Activated naive CD4-positive, alpha-beta T cell treated with anti-CD3 and anti-CD28 coated beads for 36 hours (primary cell): Measurements from ENCODE around the gene CHST5. TPM values are rescaled to one million over a fixed set of nuclear protein-coding genes. Genes with fewer than 3 reads are reported as not detected.
"Not testable (repeated sequence)": the region's sequence is repeated elsewhere in the genome, so short reads cannot be mapped to it uniquely, and the experiment has no call there.

Experiments
- CTCF ChIA-PET: fragments of 350-600 bp; sonication (Branson Sonifier 250); formaldehyde crosslinking; loops from one replicate; lab custom pipeline; 2021; ENCODE audit warnings: antibody characterized with exemption; lab: Charles Lee
- DNase-seq: peaks from one replicate; pipeline ENCODE4 v3.0.0-alpha.2; 2020
- H3K27ac Mint-ChIP-seq: one replicate; pipeline ENCODE4 v1.8.0; 2021; ENCODE audit warnings: mild to moderate bottlenecking, mixed read lengths
- H3K27me3 Mint-ChIP-seq: one replicate; pipeline ENCODE4 v1.8.0; 2021; ENCODE audit warnings: low read depth, mixed read lengths
- H3K36me3 Mint-ChIP-seq: one replicate; pipeline ENCODE4 v1.8.0; 2021; ENCODE audit warnings: low read depth, mixed read lengths
- H3K4me1 Mint-ChIP-seq: one replicate; pipeline ENCODE4 v1.8.0; 2021; ENCODE audit warnings: low read depth, mixed read lengths
- H3K4me3 Mint-ChIP-seq: one replicate; pipeline ENCODE4 v1.8.0; 2021; ENCODE audit warnings: mild to moderate bottlenecking, moderate library complexity, mixed read lengths
- H3K9me3 Mint-ChIP-seq: one replicate; pipeline ENCODE4 v1.8.0; 2021; ENCODE audit warnings: mixed read lengths
- intact Hi-C: fragments of 100-400 bp; cut with micrococcal nuclease; formaldehyde crosslinking; loops from one replicate; pipeline ENCODE4 v1.15.1; 2023
- total RNA-seq, 2 experiments: library from RNA; stranded (reverse); gene quantifications; one replicate each; pipeline ENCODE4 v1.2.3, GENCODE V29; 2021

The CHST5 gene
- total RNA-seq, 2 experiments from 2014 or later: 0.10 TPM; not detected in 1

DNA sequence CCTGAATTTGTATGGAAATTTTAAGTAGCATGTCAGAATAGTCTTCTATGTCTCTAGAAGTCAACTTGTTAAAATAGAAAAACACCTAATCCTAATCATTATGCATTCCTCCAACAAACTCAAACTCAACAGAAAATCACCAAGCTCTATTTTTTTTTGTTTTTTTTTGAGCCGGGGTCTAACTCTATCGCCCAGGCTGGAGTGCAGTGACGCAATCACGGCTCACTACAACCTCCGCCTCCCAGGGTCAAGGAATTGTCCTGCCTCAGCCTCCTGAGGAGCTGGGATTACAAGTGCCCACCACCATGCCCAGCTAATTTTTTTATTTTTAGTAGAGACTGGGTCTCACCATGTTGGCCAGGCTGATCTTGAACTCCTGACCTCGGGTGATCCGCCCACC lies 10.4 kb upstream of the CHST5 start:
- H3K4me1 Mint-ChIP-seq: peaks cover 9% of the 10 kb centered on the region
- no peak for DNase-seq
- CTCF ChIA-PET: interaction anchor here (0.6 kb wide), 1 partner anchor 264 kb away, joined by 3 read pairs; no protein-coding TSS in a partner anchor

GRCh38 chr16:75545879-75546278 lies 10.0 kb upstream of the CHST5 start:
- DNase-seq, H3K4me1 Mint-ChIP-seq, H3K9me3 Mint-ChIP-seq, H3K36me3 Mint-ChIP-seq, intact Hi-C loops, H3K4me3 Mint-ChIP-seq, H3K27ac Mint-ChIP-seq, H3K27me3 Mint-ChIP-seq: not testable (repeated sequence)
- CTCF ChIA-PET: interaction anchor here (0.6 kb wide), 1 partner anchor 264 kb away, joined by 3 read pairs; no protein-coding TSS in a partner anchor

More for the DNA sequence above, 10.4 kb upstream of the CHST5 start:
- intact Hi-C loops: no loop called here
- Mint-ChIP-seq H3K36me3 (peaks cover 3% of the 10 kb centered on the region), H3K9me3 (no peaks in the 10 kb centered on the region), H3K27me3 (no peaks in the 10 kb centered on the region), H3K4me3 (no peak overlapping the region), H3K27ac (no peak overlapping the region)

GRCh38 chr16:75542462-75542861 lies 6.6 kb upstream of the CHST5 start:
- H3K27ac Mint-ChIP-seq, CTCF ChIA-PET, H3K27me3 Mint-ChIP-seq, H3K9me3 Mint-ChIP-seq, intact Hi-C loops, H3K4me3 Mint-ChIP-seq, DNase-seq, H3K36me3 Mint-ChIP-seq, H3K4me1 Mint-ChIP-seq: not testable (repeated sequence)

- H3K27me3 Mint-ChIP-seq: no peaks in the 10 kb centered on the region
- no peaks in the 10 kb centered on the region for H3K4me1 Mint-ChIP-seq
- no peaks in the 10 kb centered on the region for H3K9me3 Mint-ChIP-seq
- CTCF ChIA-PET: interaction anchor here (1.1 kb wide), 1 partner anchor 341 kb away, joined by 3 read pairs; no protein-coding TSS in a partner anchor
- intact Hi-C loops: no loop called here
- H3K4me3 Mint-ChIP-seq: no peak overlapping the region
- H3K36me3 Mint-ChIP-seq: peaks cover 3% of the 10 kb centered on the region
- DNase-seq: no peak
- no peak overlapping the region for H3K27ac Mint-ChIP-seq
Measured at GRCh38 chr16:75541236-75541635, 5.3 kb upstream of the CHST5 start.

DNA sequence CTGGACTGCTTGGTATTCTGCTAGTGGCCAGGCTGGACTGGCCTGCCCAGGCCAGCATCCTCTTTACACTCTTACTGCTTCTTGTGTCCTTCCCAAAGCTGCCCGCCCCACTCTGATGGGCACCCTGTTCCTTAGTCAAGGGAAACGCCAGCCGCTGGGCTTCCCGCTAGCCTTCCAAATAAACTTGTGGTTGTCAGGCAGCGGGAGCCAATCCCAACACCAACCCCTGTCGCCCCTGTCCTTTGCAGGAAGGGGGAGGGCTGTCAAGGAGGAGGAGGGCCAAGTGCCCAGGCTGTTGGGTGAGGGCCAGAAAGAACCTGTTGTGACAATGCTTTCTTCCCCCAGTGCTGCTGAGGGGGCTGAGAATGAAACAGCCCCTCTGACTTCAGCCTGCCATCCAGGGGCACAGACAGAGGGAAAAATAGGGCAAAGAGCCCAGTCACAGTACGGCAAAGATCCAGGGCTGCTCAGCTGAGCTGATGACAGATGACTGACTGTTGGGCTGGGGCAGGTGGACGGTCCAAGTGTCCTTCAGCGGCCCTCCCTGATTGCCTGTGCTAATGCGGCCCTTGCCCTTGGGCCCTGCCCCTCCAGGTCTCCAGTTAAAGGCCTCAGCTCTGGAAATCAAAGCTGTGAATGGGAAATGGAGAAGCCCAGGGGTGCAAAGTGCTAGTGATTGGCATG lies 3.1 kb upstream of the CHST5 start:
- H3K27me3 Mint-ChIP-seq, CTCF ChIA-PET, H3K9me3 Mint-ChIP-seq, DNase-seq, intact Hi-C loops, H3K4me1 Mint-ChIP-seq, H3K4me3 Mint-ChIP-seq, H3K36me3 Mint-ChIP-seq, H3K27ac Mint-ChIP-seq: not testable (repeated sequence)

GRCh38 chr16:75537776-75538175 lies 1.9 kb upstream of the CHST5 start:
- CTCF ChIA-PET: interaction anchor here (0.6 to 0.9 kb wide), 3 partner anchors 13 to 390 kb away, joined by 4 read pairs; no protein-coding TSS in a partner anchor

DNA sequence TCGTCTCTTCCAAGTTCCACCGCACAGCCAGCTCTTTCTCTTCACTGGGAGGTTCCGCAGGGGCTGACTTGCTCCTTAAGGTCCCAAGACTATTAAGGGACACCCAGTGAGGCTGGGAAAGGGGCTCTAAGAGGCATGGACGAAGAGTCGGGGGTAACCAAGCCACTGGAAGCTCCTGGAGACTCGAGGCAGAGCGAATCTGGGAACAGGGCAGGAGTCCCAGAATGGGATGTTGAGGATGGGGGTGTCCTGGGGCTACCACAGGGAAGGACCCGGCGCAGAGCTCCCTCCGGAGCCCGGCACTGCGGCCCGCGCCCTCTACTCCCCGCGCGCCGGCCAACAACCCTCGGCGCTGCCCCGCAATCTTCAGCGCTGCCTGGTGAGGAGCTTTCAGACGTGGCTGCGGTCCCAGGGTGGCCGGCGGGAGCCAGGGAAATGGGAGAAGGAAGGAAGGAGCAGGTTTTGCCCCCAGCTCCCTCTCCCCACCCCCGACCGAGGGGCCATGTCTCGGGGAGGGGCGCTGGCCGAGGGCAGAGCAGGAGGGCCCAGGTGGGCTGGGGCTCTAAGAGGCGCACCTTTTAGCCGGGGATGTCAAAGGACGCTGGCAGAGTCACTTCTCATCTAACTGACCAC lies 581 bp downstream of the CHST5 start:
- no peak for DNase-seq
- Mint-ChIP-seq H3K27me3 (no peaks in the 10 kb centered on the region), H3K9me3 (no peaks in the 10 kb centered on the region), H3K27ac (no peak overlapping the region), H3K36me3 (no peaks in the 10 kb centered on the region), H3K4me1 (no peaks in the 10 kb centered on the region), H3K4me3 (no peak overlapping the region)
- CTCF ChIA-PET: interaction anchor here (0.6 to 1.8 kb wide), 4 partner anchors 14 to 302 kb away, joined by 3 to 5 read pairs (median 4); no protein-coding TSS in a partner anchor
- intact Hi-C loops: no loop called here

More at GRCh38 chr16:75537776-75538175, 1.9 kb upstream of the CHST5 start:
- intact Hi-C loops: no loop called here
- no peak overlapping the region for H3K27ac Mint-ChIP-seq
- no peak for DNase-seq
- no peaks in the 10 kb centered on the region for H3K4me1 Mint-ChIP-seq
- H3K9me3 Mint-ChIP-seq: no peaks in the 10 kb centered on the region
- H3K27me3 Mint-ChIP-seq: no peaks in the 10 kb centered on the region
- no peak overlapping the region for H3K4me3 Mint-ChIP-seq
- H3K36me3 Mint-ChIP-seq: peaks cover 2% of the 10 kb centered on the region

- H3K4me1 Mint-ChIP-seq: no peaks in the 10 kb centered on the region
- H3K27me3 Mint-ChIP-seq: no peaks in the 10 kb centered on the region
- intact Hi-C loops: no loop called here
- no peak overlapping the region for H3K27ac Mint-ChIP-seq
- H3K4me3 Mint-ChIP-seq: no peak overlapping the region
- no peaks in the 10 kb centered on the region for H3K36me3 Mint-ChIP-seq
- no peaks in the 10 kb centered on the region for H3K9me3 Mint-ChIP-seq
- DNase-seq: no peak
- CTCF ChIA-PET: interaction anchor here (0.6 to 1.8 kb wide), 3 partner anchors 13 to 301 kb away, joined by 4 to 5 read pairs (median 4); no protein-coding TSS in a partner anchor
Measured at GRCh38 chr16:75534560-75535205, 1.2 kb downstream of the CHST5 start.

GRCh38 chr16:75532791-75533190 lies 3.1 kb downstream of the CHST5 start:
- H3K27ac Mint-ChIP-seq: no peak overlapping the region
- H3K4me3 Mint-ChIP-seq: no peak overlapping the region
- no peaks in the 10 kb centered on the region for H3K36me3 Mint-ChIP-seq
- CTCF ChIA-PET: interaction anchor here (2.7 kb wide), 1 partner anchor 15 kb away, joined by 13 read pairs; no protein-coding TSS in a partner anchor
- intact Hi-C loops: no loop called here
- no peak for DNase-seq
- no peaks in the 10 kb centered on the region for H3K9me3 Mint-ChIP-seq
- no peaks in the 10 kb centered on the region for H3K4me1 Mint-ChIP-seq
- H3K27me3 Mint-ChIP-seq: no peaks in the 10 kb centered on the region

DNA sequence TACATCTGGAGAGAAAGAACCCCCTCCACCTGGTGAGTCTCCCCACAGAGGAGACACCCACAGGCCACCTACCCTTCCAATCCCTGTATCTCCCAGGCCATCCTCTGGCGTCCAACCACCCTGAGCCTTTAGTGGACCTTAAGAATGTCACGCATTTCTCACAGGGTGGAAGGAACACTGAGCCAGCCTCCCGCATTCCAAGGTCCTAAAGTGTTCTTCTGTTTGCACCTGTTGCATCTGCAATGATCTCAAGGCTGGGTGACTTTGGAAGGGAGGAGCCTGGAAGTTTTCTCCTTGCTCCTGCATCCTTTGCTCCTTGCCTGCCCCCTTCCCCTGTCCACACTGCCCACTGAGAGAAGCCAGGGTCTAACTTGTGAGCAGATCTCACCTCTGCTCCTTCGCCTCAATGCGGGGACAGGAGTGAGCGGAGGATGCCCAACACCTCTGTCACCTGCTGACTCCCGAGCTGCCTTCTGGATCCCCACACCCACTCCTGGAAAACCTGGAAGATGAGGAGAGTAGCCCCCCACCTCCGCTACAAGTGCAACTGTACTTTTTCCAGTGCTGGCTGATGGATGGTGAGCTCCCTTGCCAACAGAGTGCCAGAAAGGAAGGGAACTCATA lies 3.7 kb downstream of the CHST5 start:
- Mint-ChIP-seq H3K9me3 (no peaks in the 10 kb centered on the region), H3K4me1 (no peaks in the 10 kb centered on the region), H3K36me3 (no peaks in the 10 kb centered on the region), H3K4me3 (no peak overlapping the region), H3K27me3 (no peaks in the 10 kb centered on the region), H3K27ac (no peak overlapping the region)
- CTCF ChIA-PET: interaction anchor here (0.8 to 2.7 kb wide), 2 partner anchors 15 to 301 kb away, joined by 3 to 13 read pairs; no protein-coding TSS in a partner anchor
- no peak for DNase-seq
- intact Hi-C loops: no loop called here

- H3K9me3 Mint-ChIP-seq: no peaks in the 10 kb centered on the region
- no peaks in the 10 kb centered on the region for H3K36me3 Mint-ChIP-seq
- no peaks in the 10 kb centered on the region for H3K27me3 Mint-ChIP-seq
Measured at GRCh38 chr16:75529959-75530358, 5.9 kb downstream of the CHST5 start.

More at GRCh38 chr16:75529959-75530358, 5.9 kb downstream of the CHST5 start:
- intact Hi-C loops: no loop called here
- Mint-ChIP-seq H3K4me3 (no peak overlapping the region), H3K27ac (no peak overlapping the region), H3K4me1 (no peaks in the 10 kb centered on the region)
- DNase-seq: no peak
- CTCF ChIA-PET: no interaction called here
